ENCODE data around the gene TLK2. TPM values are rescaled to one million over a fixed set of nuclear protein-coding genes. Genes with fewer than 3 reads are reported as not detected.
"Not testable (repeated sequence)": the region's sequence is repeated elsewhere in the genome, so short reads cannot be mapped to it uniquely, and the experiment has no call there.

The TLK2 gene
- polyA plus RNA-seq, 1 donor (not counting 4 experiments of a cell fraction or from before 2014, with no cell fraction given) = 33.4 TPM

DNA sequence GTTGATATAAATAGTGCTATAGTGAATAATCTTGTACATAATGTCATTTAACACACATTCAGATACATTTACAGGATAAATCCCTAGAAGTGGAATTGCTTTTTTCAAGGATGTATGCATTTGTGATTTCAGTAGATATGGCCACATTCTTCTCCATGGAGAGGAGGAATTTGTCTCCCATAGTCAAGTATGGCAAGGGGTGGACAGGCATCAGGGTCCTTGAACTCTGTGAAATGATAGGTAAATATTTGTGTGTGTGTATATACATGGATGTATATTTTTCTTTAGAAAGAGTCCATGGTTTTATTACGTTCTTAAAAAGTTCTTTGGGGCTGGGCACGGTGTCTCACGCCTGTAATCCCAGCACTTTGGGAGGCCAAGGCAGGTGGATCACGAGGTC, 17.7 kb downstream of the TLK2 start:
- H3K36me3 ChIP-seq (ENCODE audit: control insufficient read depth in 2 of 2, extremely low read depth in 1 of 2, insufficient read depth in 2 of 2, low read length in 2 of 2); dilution Hi-C loops (cut with MboI; ENCODE audit: extremely low pct_ligation_motif_present, low sequenced_read_pairs); DNase-seq (ENCODE audit: low read depth, low spot score); H3K9me3 ChIP-seq (ENCODE audit: control insufficient read depth, low read depth, low read length); H3K9me1 ChIP-seq (ENCODE audit: control insufficient read depth, extremely low read depth, insufficient read depth, low read length); H2AFZ ChIP-seq (ENCODE audit: control insufficient read depth, low read length); H3K27me3 ChIP-seq (ENCODE audit: control insufficient read depth, extremely low read depth, insufficient read depth, low read length); H3K4me1 ChIP-seq (ENCODE audit: control insufficient read depth, extremely low read depth, insufficient read depth, low read length); H3K9ac ChIP-seq (ENCODE audit: control insufficient read depth, extremely low read depth, insufficient read depth, low read length); H4K20me1 ChIP-seq (ENCODE audit: control insufficient read depth, extremely low read depth, insufficient read depth, low read length); H3K27ac ChIP-seq (ENCODE audit: control insufficient read depth, insufficient read depth, low read length); FAIRE-seq; H3K4me3 ChIP-seq (ENCODE audit: control insufficient read depth in 2 of 3, extremely low read depth in 1 of 3, insufficient read depth in 2 of 3, low read depth in 1 of 3, low read length in 3 of 3); H3K4me2 ChIP-seq (ENCODE audit: control insufficient read depth, extremely low read depth, insufficient read depth, low read depth, low read length): not testable (repeated sequence)
- H3K79me2 ChIP-seq (ENCODE audit: control insufficient read depth, insufficient read depth, low read length) = peaks cover 71% of the 10 kb centered on the region

GRCh38 chr17:62498796-62499195, 20.2 kb downstream of the TLK2 start:
- peaks cover 57% of the 10 kb centered on the region for H3K79me2 ChIP-seq (ENCODE audit: control insufficient read depth, insufficient read depth, low read length)
- H3K9ac ChIP-seq (ENCODE audit: control insufficient read depth, extremely low read depth, insufficient read depth, low read length); dilution Hi-C loops (cut with MboI; ENCODE audit: extremely low pct_ligation_motif_present, low sequenced_read_pairs); H4K20me1 ChIP-seq (ENCODE audit: control insufficient read depth, extremely low read depth, insufficient read depth, low read length); H3K36me3 ChIP-seq (ENCODE audit: control insufficient read depth in 2 of 2, extremely low read depth in 1 of 2, insufficient read depth in 2 of 2, low read length in 2 of 2); H3K9me3 ChIP-seq (ENCODE audit: control insufficient read depth, low read depth, low read length); DNase-seq (ENCODE audit: low read depth, low spot score); H3K4me1 ChIP-seq (ENCODE audit: control insufficient read depth, extremely low read depth, insufficient read depth, low read length); H3K9me1 ChIP-seq (ENCODE audit: control insufficient read depth, extremely low read depth, insufficient read depth, low read length); H3K4me3 ChIP-seq (ENCODE audit: control insufficient read depth in 2 of 3, extremely low read depth in 1 of 3, insufficient read depth in 2 of 3, low read depth in 1 of 3, low read length in 3 of 3); H3K27ac ChIP-seq (ENCODE audit: control insufficient read depth, insufficient read depth, low read length); FAIRE-seq; H3K4me2 ChIP-seq (ENCODE audit: control insufficient read depth, extremely low read depth, insufficient read depth, low read depth, low read length); H3K27me3 ChIP-seq (ENCODE audit: control insufficient read depth, extremely low read depth, insufficient read depth, low read length); H2AFZ ChIP-seq (ENCODE audit: control insufficient read depth, low read length): not testable (repeated sequence)

DNA sequence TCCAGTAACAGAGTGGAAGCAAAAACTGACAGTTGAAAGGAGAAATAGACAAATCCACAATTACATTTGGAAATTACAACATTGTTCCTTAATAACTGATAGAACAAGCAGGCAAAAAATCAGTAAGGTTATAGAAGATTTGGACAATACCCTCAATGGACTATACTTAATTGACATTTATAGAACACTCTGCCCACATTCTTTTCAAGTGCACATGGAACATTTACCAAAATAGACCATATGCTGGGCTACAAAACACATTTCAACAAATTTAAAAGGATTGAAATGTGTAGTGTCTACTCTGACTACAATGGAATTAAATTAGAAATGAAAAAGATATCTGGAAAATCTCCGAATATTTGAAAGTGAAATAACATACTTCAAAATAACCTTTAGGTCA, 21.8 kb downstream of the TLK2 start:
- H3K9me3 ChIP-seq (ENCODE audit: control insufficient read depth, low read depth, low read length); H3K4me3 ChIP-seq (ENCODE audit: control insufficient read depth in 2 of 3, extremely low read depth in 1 of 3, insufficient read depth in 2 of 3, low read depth in 1 of 3, low read length in 3 of 3); H3K27ac ChIP-seq (ENCODE audit: control insufficient read depth, insufficient read depth, low read length); dilution Hi-C loops (cut with MboI; ENCODE audit: extremely low pct_ligation_motif_present, low sequenced_read_pairs); H3K9ac ChIP-seq (ENCODE audit: control insufficient read depth, extremely low read depth, insufficient read depth, low read length); H3K27me3 ChIP-seq (ENCODE audit: control insufficient read depth, extremely low read depth, insufficient read depth, low read length); H2AFZ ChIP-seq (ENCODE audit: control insufficient read depth, low read length); H4K20me1 ChIP-seq (ENCODE audit: control insufficient read depth, extremely low read depth, insufficient read depth, low read length); H3K4me1 ChIP-seq (ENCODE audit: control insufficient read depth, extremely low read depth, insufficient read depth, low read length); H3K9me1 ChIP-seq (ENCODE audit: control insufficient read depth, extremely low read depth, insufficient read depth, low read length); FAIRE-seq; DNase-seq (ENCODE audit: low read depth, low spot score); H3K4me2 ChIP-seq (ENCODE audit: control insufficient read depth, extremely low read depth, insufficient read depth, low read depth, low read length); H3K36me3 ChIP-seq (ENCODE audit: control insufficient read depth in 2 of 2, extremely low read depth in 1 of 2, insufficient read depth in 2 of 2, low read length in 2 of 2): not testable (repeated sequence)
- H3K79me2 ChIP-seq (ENCODE audit: control insufficient read depth, insufficient read depth, low read length) = peaks cover 55% of the 10 kb centered on the region

- H3K79me2 ChIP-seq (ENCODE audit: control insufficient read depth, insufficient read depth, low read length) = peaks cover 51% of the 10 kb centered on the region
- H3K9me1 ChIP-seq (ENCODE audit: control insufficient read depth, extremely low read depth, insufficient read depth, low read length); H3K27ac ChIP-seq (ENCODE audit: control insufficient read depth, insufficient read depth, low read length); H3K4me3 ChIP-seq (ENCODE audit: control insufficient read depth in 2 of 3, extremely low read depth in 1 of 3, insufficient read depth in 2 of 3, low read depth in 1 of 3, low read length in 3 of 3); H2AFZ ChIP-seq (ENCODE audit: control insufficient read depth, low read length); dilution Hi-C loops (cut with MboI; ENCODE audit: extremely low pct_ligation_motif_present, low sequenced_read_pairs); H3K36me3 ChIP-seq (ENCODE audit: control insufficient read depth in 2 of 2, extremely low read depth in 1 of 2, insufficient read depth in 2 of 2, low read length in 2 of 2); FAIRE-seq; DNase-seq (ENCODE audit: low read depth, low spot score); H3K9me3 ChIP-seq (ENCODE audit: control insufficient read depth, low read depth, low read length); H3K9ac ChIP-seq (ENCODE audit: control insufficient read depth, extremely low read depth, insufficient read depth, low read length); H4K20me1 ChIP-seq (ENCODE audit: control insufficient read depth, extremely low read depth, insufficient read depth, low read length); H3K4me1 ChIP-seq (ENCODE audit: control insufficient read depth, extremely low read depth, insufficient read depth, low read length); H3K4me2 ChIP-seq (ENCODE audit: control insufficient read depth, extremely low read depth, insufficient read depth, low read depth, low read length); H3K27me3 ChIP-seq (ENCODE audit: control insufficient read depth, extremely low read depth, insufficient read depth, low read length): not testable (repeated sequence)
Measured at GRCh38 chr17:62504857-62505256, 26.2 kb downstream of the TLK2 start.

DNA sequence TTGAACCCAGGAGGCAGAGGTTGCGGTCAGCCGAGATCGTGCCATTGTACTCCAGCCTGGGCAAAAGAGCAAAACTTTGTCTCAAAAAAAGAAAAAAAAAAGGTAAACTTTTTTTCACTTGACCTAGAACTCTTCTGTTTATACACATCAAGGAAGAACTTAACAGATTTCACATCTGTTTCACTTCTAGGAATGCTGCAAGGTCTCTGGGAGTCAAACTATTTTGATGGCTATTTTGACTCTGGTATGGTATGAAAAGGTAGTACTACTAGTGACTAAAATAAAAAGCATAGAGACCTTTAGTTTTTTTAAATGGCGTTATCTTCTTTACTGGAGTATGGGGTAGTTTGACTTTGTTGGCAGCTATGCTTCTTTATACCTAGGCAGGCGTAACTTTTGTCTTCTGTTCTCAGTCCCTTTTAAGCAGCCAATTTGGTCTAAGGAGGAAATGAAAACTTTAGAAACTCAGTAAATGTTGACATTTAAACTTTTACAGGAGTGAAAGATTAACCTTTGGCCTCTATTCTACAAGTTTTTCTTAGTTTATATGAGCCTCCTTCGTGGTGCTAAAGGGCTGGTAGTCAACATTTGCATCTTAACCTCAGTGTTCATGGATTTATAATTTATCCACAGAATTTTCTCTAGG, 28.7 kb downstream of the TLK2 start:
- H4K20me1 ChIP-seq (ENCODE audit: control insufficient read depth, extremely low read depth, insufficient read depth, low read length); H3K9ac ChIP-seq (ENCODE audit: control insufficient read depth, extremely low read depth, insufficient read depth, low read length); H3K4me3 ChIP-seq (ENCODE audit: control insufficient read depth in 2 of 3, extremely low read depth in 1 of 3, insufficient read depth in 2 of 3, low read depth in 1 of 3, low read length in 3 of 3); DNase-seq (ENCODE audit: low read depth, low spot score); H3K4me1 ChIP-seq (ENCODE audit: control insufficient read depth, extremely low read depth, insufficient read depth, low read length); dilution Hi-C loops (cut with MboI; ENCODE audit: extremely low pct_ligation_motif_present, low sequenced_read_pairs); H3K9me3 ChIP-seq (ENCODE audit: control insufficient read depth, low read depth, low read length); H3K36me3 ChIP-seq (ENCODE audit: control insufficient read depth in 2 of 2, extremely low read depth in 1 of 2, insufficient read depth in 2 of 2, low read length in 2 of 2); FAIRE-seq; H3K27me3 ChIP-seq (ENCODE audit: control insufficient read depth, extremely low read depth, insufficient read depth, low read length); H3K9me1 ChIP-seq (ENCODE audit: control insufficient read depth, extremely low read depth, insufficient read depth, low read length); H2AFZ ChIP-seq (ENCODE audit: control insufficient read depth, low read length); H3K27ac ChIP-seq (ENCODE audit: control insufficient read depth, insufficient read depth, low read length); H3K4me2 ChIP-seq (ENCODE audit: control insufficient read depth, extremely low read depth, insufficient read depth, low read depth, low read length): not testable (repeated sequence)
- H3K79me2 ChIP-seq (ENCODE audit: control insufficient read depth, insufficient read depth, low read length) = peaks cover 66% of the 10 kb centered on the region

Data from keratinocyte (primary cell).